DND-41 (cell line): ENCODE results near the gene TEX30.

Source experiments
- ATAC-seq: fragments of 200-7000 bp; cut with Tn5 transposase; 3 replicates; pipeline ENCODE4 v1.9.1; 2021; ENCODE audit warnings: low read depth; ENCODE audit not compliant: insufficient read depth
- DNase-seq: peaks from one replicate; pipeline ENCODE4 v3.0.0-alpha.2; 2020
- H2AFZ ChIP-seq: 2 replicates; pipeline ENCODE4 v1.6.0; 2012; ENCODE audit warnings: low read depth, low read length
- H3K27ac ChIP-seq: 2 replicates; pipeline ENCODE4 v1.5.1; 2012; ENCODE audit warnings: low read length, inconsistent platforms
- H3K27me3 ChIP-seq: fragments of 200-600 bp; sonication (generic); 2 replicates; pipeline ENCODE4 v1.6.0; 2012; ENCODE audit warnings: low read length, mild to moderate bottlenecking, inconsistent platforms; ENCODE audit not compliant: insufficient read depth, poor library complexity
- H3K36me3 ChIP-seq: 2 replicates; pipeline ENCODE4 v1.5.1; 2012; ENCODE audit warnings: low read length, inconsistent platforms; ENCODE audit not compliant: insufficient read depth
- H3K4me1 ChIP-seq: 2 replicates; pipeline ENCODE4 v1.5.1; 2012; ENCODE audit warnings: mild to moderate bottlenecking, low read length; ENCODE audit not compliant: insufficient read depth
- H3K4me2 ChIP-seq: 2 replicates; pipeline ENCODE4 v1.6.0; 2012; ENCODE audit warnings: mild to moderate bottlenecking, moderate library complexity, low read length, inconsistent platforms; ENCODE audit not compliant: insufficient read depth
- H3K4me3 ChIP-seq, 2 experiments: fragments of 200-600 bp in 1 of 2; shearing (Covaris generic) in 1 of 2; 2 replicates each; pipeline ENCODE4 v1.5.1; 2012 to 2016; ENCODE audit warnings: inconsistent platforms in 2 of 2, low read length in 2 of 2, mild to moderate bottlenecking in 2 of 2, low read depth in 1 of 2, moderate library complexity in 1 of 2
- H3K79me2 ChIP-seq: 2 replicates; pipeline ENCODE4 v1.6.0; 2012; ENCODE audit warnings: low read length, inconsistent platforms; ENCODE audit not compliant: insufficient read depth
- H3K9ac ChIP-seq: 2 replicates; pipeline ENCODE4 v1.6.0; 2012; ENCODE audit warnings: low read depth, mild to moderate bottlenecking, inconsistent platforms, low read length, moderate library complexity
- H3K9me3 ChIP-seq: 2 replicates; pipeline ENCODE4 v1.5.1; 2012; ENCODE audit warnings: low read length, moderate library complexity, mild to moderate bottlenecking, inconsistent platforms; ENCODE audit not compliant: insufficient read depth, severe bottlenecking
- H4K20me1 ChIP-seq: 2 replicates; pipeline ENCODE4 v1.6.0; 2012; ENCODE audit warnings: low read length; ENCODE audit not compliant: insufficient read depth
- CTCF ChIP-seq: IDR thresholded peaks from 2 replicates; pipeline ENCODE4 v1.5.1; 2012; ENCODE audit warnings: borderline replicate concordance, low read length, moderate library complexity, mild to moderate bottlenecking; ENCODE audit not compliant: poor library complexity, severe bottlenecking; ENCODE audit errors: extremely low read depth
- EZH2 ChIP-seq: IDR thresholded peaks from 3 replicates; pipeline ENCODE4 v1.6.1; 2012; ENCODE audit warnings: borderline replicate concordance, low read depth, mild to moderate bottlenecking, moderate library complexity, low read length, inconsistent platforms; ENCODE audit not compliant: severe bottlenecking

The TEX30 gene

GRCh38 chr13:102751886-102752285 lies 21.7 kb downstream of the TEX30 start:
- Histone ChIP-seq H3K36me3 (no peaks in the 10 kb centered on the region; the same call in 1 of the 2 replicates), H3K4me2 (no peak overlapping the region), H3K27me3 (no peaks in the 10 kb centered on the region), H3K4me3 (no peak overlapping the region), H3K9me3 (no peaks in the 10 kb centered on the region), H3K79me2 (no peaks in the 10 kb centered on the region), H2AFZ (no peak overlapping the region), H3K9ac (no peak overlapping the region), H3K27ac (no peak overlapping the region), H3K4me1 (no peaks in the 10 kb centered on the region), H4K20me1 (no peaks in the 10 kb centered on the region)
- DNase-seq (no peak), ATAC-seq (no peak)
- TF ChIP-seq CTCF (no peak), EZH2 (no peak)

DNA sequence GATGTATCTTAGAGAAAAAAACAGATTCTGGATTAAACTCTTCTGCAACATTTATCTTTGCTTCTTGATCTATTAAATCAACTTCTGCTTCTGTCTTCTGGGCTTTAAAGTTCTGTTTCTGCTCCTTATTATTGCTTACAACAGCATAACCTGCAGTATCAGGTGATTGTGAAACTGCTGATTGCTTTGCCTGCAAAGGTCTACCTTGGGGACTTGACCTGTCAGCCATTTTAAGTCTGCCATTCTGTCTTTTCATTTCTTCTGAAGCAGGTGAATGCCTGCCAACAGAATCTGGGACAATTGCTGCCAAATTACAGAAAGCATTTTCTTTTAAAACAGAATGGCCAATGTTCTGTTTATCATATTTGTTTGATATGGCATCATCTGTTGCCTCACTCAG lies 31.1 kb downstream of the TEX30 start:
- no peak overlapping the region for H3K4me3 ChIP-seq
- TF ChIP-seq EZH2 (no peak), CTCF (no peak)
- no peaks in the 10 kb centered on the region for H4K20me1 ChIP-seq
- ATAC-seq: no peak
- no peak overlapping the region for H2AFZ ChIP-seq
- no peak overlapping the region for H3K27ac ChIP-seq
- no peak for DNase-seq
- H3K4me1 ChIP-seq: no peaks in the 10 kb centered on the region
- H3K4me2 ChIP-seq: no peak overlapping the region
- H3K9ac ChIP-seq: no peak overlapping the region
- no peaks in the 10 kb centered on the region for H3K36me3 ChIP-seq
- H3K79me2 ChIP-seq: no peaks in the 10 kb centered on the region
- no peaks in the 10 kb centered on the region for H3K9me3 ChIP-seq
- H3K27me3 ChIP-seq: peaks cover 4% of the 10 kb centered on the region

- no peak overlapping the region for H3K9ac ChIP-seq
- H2AFZ ChIP-seq: no peak overlapping the region
- no peak overlapping the region for H3K27ac ChIP-seq
- DNase-seq (no peak), ATAC-seq (no peak)
- H3K4me3 ChIP-seq: no peak overlapping the region
- H3K27me3 ChIP-seq: peaks cover 7% of the 10 kb centered on the region
- no peak overlapping the region for H3K4me2 ChIP-seq
- H3K79me2 ChIP-seq: no peaks in the 10 kb centered on the region
- no peaks in the 10 kb centered on the region for H3K4me1 ChIP-seq
- TF ChIP-seq CTCF (no peak), EZH2 (no peak)
- no peaks in the 10 kb centered on the region for H3K9me3 ChIP-seq
- H3K36me3 ChIP-seq: no peaks in the 10 kb centered on the region
- H4K20me1 ChIP-seq: no peaks in the 10 kb centered on the region
These were observed 31.5 kb downstream of the TEX30 start for GRCh38 chr13:102742101-102742500.

DNA sequence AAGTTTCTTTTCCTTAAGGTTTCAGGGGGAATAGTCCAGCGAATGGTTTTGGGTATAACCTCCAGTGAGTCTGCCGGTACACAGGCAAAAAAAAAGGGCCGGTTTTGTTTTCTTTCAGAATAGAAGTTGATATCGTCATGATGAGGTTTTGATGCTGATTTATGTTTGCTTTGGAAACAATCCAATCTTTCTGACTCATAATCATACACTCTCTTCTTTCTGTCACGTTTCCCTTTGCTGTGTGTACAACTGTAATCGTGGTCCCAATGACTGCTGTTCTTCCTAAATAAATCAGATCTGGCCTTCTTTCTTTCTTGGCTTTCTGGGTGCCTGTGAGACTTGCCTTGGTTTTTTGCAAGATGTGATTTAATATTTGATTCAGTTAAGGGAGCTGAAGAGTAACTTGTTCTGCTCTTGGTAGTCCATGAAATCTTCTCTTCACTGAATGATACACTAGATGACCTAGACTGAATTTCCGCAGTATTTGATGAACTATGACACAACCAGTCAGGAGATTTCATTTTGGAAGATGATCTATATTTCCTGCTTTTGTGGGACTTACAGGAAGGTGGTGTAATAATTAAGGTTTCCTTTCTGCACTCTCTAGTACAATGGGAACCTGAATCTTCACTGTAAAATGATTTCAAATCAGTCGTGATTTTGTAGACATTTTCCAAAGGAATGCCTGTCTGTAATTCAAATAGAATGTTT lies 43.9 kb downstream of the TEX30 start:
- TF ChIP-seq EZH2 (no peak), CTCF (no peak)
- H4K20me1 ChIP-seq: no peaks in the 10 kb centered on the region
- no peaks in the 10 kb centered on the region for H3K36me3 ChIP-seq
- no peak for DNase-seq
- H3K4me3 ChIP-seq: no peak overlapping the region
- no peaks in the 10 kb centered on the region for H3K4me1 ChIP-seq
- no peak overlapping the region for H3K4me2 ChIP-seq
- no peak overlapping the region for H2AFZ ChIP-seq
- H3K9me3 ChIP-seq: no peaks in the 10 kb centered on the region
- no peak overlapping the region for H3K9ac ChIP-seq
- H3K79me2 ChIP-seq: no peaks in the 10 kb centered on the region
- no peak for ATAC-seq
- H3K27ac ChIP-seq: no peak overlapping the region
- H3K27me3 ChIP-seq: no peaks in the 10 kb centered on the region
